ENCODE measurements around the gene SPTSSA.
"Not testable (repeated sequence)": the region's sequence is repeated elsewhere in the genome, so short reads cannot be mapped to it uniquely, and the experiment has no call there.

SPTSSA gene

GRCh38 chr14:34472706-34473279, 10.8 kb upstream of the SPTSSA start:
- no peak for DNase-seq (ENCODE audit: low read depth)

- no peak for DNase-seq (ENCODE audit: low read depth)
Measured at GRCh38 chr14:34470319-34470718, 8.3 kb upstream of the SPTSSA start.

DNA sequence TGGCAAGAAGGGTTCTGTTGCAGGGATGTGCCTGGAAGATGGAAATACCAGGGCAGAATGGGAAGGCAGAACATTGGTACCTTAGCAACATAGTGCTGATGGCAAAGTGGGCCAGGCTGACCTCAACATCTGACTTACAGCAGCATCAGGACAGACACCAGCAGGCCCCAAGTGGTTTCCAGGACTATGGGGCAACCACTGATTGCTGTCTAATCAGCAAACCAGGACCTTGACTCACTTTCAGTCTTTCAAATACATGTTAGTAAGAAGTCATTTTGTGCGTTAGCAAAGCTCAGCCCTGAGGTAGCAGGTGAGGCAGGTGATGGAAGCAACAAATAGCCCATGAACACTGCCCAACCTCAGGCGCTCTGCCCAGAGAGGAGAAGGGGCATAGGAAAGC, 4.7 kb upstream of the SPTSSA start:
- DNase-seq (ENCODE audit: low read depth), result no peak

DNA sequence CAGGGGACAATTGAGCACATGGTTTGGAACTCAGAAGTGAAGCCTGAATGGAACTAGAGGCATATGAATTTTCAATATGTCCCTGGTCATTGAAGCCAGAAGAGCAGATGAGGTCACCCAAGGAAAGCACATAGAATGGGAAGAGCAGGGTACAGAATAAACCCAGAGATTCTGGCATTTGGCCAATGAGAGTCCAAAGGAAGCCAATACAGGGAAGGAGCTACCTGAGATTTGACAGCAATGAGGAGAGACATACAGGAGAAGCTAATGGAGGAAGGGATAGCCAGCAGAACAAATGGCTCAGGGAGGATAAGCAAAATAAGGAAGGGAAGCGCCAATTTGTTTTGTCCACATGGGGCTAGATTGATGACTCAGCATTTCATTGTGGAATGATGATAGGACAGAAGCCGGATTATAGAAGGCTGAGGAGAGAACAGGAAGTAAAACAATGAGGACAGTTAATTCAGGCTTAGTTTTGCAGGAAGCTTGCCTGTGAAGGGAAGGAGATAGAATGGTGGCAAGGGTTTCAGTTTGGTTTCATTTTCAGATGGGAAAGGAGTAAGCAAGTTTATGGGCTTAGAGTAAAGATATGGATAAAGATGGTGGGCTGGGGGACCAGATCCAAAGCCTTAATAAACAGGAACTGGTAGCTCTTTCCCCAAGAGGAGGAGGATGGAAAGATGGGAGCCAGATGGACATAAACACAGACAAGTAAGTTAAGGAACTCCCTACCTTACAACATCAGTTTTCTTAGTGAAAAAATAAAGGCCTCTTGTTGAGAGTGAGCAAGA, 3.2 kb upstream of the SPTSSA start:
- no peak for DNase-seq (ENCODE audit: low read depth)

DNA sequence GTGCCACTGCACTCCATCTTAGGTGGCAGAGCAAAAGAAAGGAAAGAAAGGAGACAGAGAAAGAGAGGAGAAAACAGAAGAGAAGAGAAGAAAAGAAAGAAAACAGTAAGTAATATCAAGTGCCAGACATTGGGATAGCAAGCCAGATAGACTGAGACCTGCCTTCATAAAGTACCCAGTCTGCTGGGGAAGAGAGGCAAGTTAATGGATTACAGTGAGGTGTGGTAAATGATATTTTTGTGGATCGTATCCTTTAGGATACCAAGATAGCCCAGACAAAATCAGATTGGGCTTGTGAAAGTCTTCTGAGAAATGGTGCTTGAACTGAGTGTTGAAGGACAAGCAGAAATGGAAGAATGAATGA, 1.5 kb upstream of the SPTSSA start:
- DNase-seq (ENCODE audit: low read depth), result no peak

GRCh38 chr14:34461334-34462131, 507 bp downstream of the SPTSSA start:
- DNase-seq (ENCODE audit: low read depth), result no peak

GRCh38 chr14:34460841-34461240, 1.2 kb downstream of the SPTSSA start:
- no peak for DNase-seq (ENCODE audit: low read depth)

- no peak for DNase-seq (ENCODE audit: low read depth)
Measured at GRCh38 chr14:34460295-34460694, 1.7 kb downstream of the SPTSSA start.

- no peak for DNase-seq (ENCODE audit: low read depth)
Measured at GRCh38 chr14:34457186-34457585, 4.9 kb downstream of the SPTSSA start.

- DNase-seq (ENCODE audit: low read depth), result no peak
Measured at GRCh38 chr14:34453226-34453625, 8.8 kb downstream of the SPTSSA start.

DNA sequence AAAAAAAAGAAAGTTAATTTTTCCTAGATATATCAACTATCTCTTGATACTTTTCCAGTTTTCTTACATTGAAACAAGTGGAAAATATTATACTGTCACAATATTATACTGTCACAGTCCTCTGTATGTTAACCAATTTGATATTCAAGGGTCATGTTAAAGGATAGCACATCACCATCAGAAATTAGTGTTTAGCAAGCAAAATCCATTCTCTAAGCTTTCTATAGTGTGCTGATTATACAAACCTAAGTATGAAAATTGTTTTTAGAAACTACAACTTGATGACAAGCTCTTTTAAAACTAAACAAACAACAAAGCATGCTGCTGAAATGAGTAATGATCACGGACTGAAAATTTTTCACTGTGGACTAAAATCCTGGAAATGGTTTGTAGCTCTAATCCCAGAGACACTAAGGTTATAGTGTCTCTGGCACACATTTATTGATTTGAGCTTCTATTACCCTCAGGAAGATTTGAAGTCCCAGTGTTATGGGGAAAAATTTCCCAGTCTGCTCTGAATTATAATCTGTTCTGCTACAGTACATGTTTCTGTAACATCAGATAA, 9.7 kb downstream of the SPTSSA start:
- DNase-seq (ENCODE audit: low read depth), result no peak

- DNase-seq (ENCODE audit: low read depth), result no peak
Measured at GRCh38 chr14:34450958-34451357, 11.1 kb downstream of the SPTSSA start.

GRCh38 chr14:34450542-34450915, 11.5 kb downstream of the SPTSSA start:
- no peak for DNase-seq (ENCODE audit: low read depth)

DNA sequence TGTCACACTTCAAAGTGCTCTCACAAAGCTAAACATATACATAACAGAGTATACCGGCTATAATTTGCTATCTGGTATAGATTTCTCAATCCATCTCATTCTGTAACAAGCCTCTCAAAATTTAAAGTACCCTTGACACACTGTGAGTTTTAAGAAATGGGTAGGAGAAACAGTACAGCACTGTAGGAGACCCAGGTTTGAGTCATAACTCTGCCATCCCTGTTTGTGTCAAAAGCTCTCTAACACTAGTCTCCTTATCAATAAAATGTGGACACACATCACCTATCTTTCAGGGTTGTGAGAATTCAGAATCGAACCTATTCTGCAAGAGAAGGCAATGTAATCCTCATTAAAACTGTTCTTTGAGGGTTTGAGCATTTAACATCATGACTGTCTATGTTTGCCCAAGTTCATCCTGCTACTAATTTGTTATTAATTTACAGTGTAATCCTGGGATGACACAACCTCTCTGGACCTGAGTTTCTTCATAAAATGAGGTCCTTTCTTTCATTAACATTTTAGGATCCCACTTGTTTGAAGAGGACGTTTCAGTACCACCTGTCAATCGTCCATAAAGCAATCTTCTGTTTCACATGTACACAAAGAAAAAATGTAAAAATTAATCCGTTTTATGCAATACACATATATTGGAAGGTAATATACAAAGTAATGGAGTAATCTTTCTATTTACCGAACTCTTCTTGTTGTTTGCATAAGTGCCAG, 12.1 kb downstream of the SPTSSA start:
- no peak for DNase-seq (ENCODE audit: low read depth)

DNA sequence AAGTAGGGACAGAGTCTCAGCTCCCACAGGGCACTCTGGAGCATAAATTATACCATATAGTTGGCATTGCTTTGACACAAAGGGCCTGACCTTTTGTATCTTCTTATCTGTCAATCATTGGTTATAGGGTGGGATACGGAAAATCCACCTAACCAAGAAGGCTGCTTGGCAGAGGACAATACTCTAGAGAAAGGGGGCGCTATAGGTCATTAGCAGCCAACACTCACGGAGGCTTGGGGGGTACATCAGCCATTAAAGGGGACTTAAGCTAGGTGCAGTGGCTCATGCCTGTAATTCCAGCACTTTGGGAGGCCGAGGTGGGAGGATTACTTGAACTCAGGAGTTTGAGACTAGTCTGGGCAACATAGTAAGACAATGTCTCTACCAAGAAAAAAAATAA, 22.9 kb downstream of the SPTSSA start:
- no peak for DNase-seq (ENCODE audit: low read depth)

- no peak for DNase-seq (ENCODE audit: low read depth)
Measured at GRCh38 chr14:34438438-34438837, 23.6 kb downstream of the SPTSSA start.

GRCh38 chr14:34437729-34438080, 24.3 kb downstream of the SPTSSA start:
- DNase-seq (ENCODE audit: low read depth), result no peak

DNA sequence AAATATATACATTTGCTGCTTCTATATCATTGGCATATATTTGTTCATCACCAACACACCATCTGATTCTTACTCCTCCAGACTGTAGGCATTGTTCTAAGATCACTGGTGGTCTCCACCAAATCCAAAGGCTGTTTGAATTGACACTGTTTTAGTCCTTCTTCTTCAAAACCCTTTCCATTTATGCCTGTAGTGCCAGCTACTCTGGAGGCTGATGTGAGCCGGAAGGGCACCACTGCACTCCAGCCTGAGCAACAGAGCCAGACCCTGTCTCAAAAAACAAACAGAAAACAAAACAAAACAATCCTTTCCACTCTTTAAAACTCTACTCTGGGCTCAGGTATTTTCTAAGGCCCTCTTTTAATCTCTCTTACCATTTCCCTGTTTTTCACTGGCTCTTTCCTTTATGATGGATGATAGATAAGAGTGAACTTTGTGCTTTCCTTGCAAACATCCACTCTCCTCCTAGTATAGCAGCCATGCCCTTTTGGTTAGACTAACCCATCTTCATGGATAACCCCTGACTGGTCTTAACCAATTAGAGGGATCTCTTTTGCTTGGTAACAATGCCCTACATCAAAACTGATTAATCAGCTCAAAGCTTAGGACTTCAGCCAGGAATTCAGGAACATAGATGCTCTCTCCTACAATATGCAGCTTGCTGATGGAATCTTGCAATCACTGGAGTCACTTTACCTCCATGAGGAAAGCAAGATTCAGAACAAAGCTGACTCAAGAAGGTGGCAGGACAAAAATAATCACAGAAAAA, 24.9 kb downstream of the SPTSSA start:
- no peak for DNase-seq (ENCODE audit: low read depth)

GRCh38 chr14:34436118-34436905, 25.7 kb downstream of the SPTSSA start:
- no peak for DNase-seq (ENCODE audit: low read depth)

DNA sequence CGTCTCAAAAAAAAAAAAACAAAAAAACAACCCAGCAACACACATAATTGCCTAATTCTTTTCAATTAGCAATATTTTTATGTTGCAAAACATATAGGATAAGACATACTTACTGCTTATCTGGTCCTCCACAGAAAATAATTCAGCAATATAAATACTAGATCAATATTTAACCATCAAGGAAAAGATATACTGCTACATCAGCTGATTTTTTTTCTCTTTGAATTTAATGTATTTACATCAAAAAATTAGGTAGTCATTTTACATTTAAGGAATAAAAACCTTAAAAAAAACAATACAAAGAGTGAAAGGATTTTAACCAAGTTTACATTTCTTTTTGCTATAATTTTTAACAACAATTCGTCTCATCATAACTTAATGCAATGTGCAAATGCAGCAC, 28.1 kb downstream of the SPTSSA start:
- no peak for DNase-seq (ENCODE audit: low read depth)

GRCh38 chr14:34428102-34428466, 34.0 kb downstream of the SPTSSA start:
- DNase-seq (ENCODE audit: low read depth), result not testable (repeated sequence)
